Right ventricle myocardium inferior (tissue), 1 donor: ENCODE results near the gene NR0B1. TPM values are rescaled to one million over a fixed set of nuclear protein-coding genes. Genes with fewer than 3 reads are reported as not detected.

Source experiments
- ATAC-seq: fragments of 200-7000 bp; cut with Tn5 transposase; one replicate; pipeline ENCODE4 v1.9.1; 2020; ENCODE audit warnings: mild to moderate bottlenecking, moderate library complexity
- DNase-seq: peaks from one replicate; pipeline ENCODE4 v3.0.0; 2021; ENCODE audit errors: missing footprints
- intact Hi-C: fragments of 100-400 bp; cut with DNase I; formaldehyde crosslinking; loops from one replicate; pipeline ENCODE4 v1.11.0; 2022
- total RNA-seq: library from RNA; stranded (reverse); fragmentation: NEBNext Ultra II Directional; extraction: Animal tissue kit (Norgen Biotek cat#: 25700); gene quantifications from one replicate; pipeline ENCODE4 v1.2.1, GENCODE V29; 2021
- donor health status: DM: no; HTN: yes; CAD: no; lungs with severe emphysema.

NR0B1 gene
- total RNA-seq, 1 donor from 2014 or later = not detected

GRCh38 chrX:30280428-30280827 lies 28.8 kb downstream of the NR0B1 start:
- intact Hi-C loops = no loop called here
- no peak for DNase-seq
- ATAC-seq = no peak

GRCh38 chrX:30278365-30278764 lies 30.8 kb downstream of the NR0B1 start:
- ATAC-seq = no peak

DNA sequence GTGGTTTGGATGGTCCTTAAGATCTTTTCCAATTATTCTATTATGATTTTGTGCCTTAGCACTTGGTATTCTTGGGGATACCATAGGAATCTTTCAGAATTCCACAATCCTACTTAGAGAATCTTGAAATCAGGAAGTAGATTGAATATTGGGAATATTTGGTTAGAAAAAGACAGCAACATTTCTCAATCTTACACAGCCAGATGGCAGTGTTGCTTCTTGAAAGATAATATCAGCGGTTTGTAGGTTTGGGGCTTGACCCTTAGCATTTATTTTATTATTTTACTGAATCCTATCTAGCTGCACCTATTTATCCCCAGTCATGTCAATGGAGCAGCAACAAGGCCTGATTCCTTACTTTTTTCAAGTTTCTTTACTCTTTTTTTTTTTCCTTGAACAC lies 33.7 kb downstream of the NR0B1 start:
- DNase-seq = no peak
- no peak for ATAC-seq
- intact Hi-C loops = no loop called here

More at GRCh38 chrX:30278365-30278764, 30.8 kb downstream of the NR0B1 start:
- intact Hi-C loops = no loop called here
- no peak for DNase-seq

- intact Hi-C loops = loop anchor here (5.0 kb wide), 1 partner anchor 232 kb away; no protein-coding TSS in a partner anchor
- no peak for ATAC-seq
- DNase-seq = no peak
These were observed 38.6 kb downstream of the NR0B1 start for GRCh38 chrX:30270639-30271038.

- no peak for ATAC-seq
- no peak for DNase-seq
- intact Hi-C loops = no loop called here
These were observed 46.4 kb downstream of the NR0B1 start for GRCh38 chrX:30262763-30263162.

- intact Hi-C loops = no loop called here
- ATAC-seq (no peak), DNase-seq (no peak)
These were observed 48.2 kb downstream of the NR0B1 start for GRCh38 chrX:30261012-30261411.

GRCh38 chrX:30259927-30260326 lies 49.3 kb downstream of the NR0B1 start:
- no peak for DNase-seq
- intact Hi-C loops = no loop called here
- no peak for ATAC-seq

Other genes starting within 250 kb of the NR0B1 start
- not detected for gene MAGEB2, start 93.8 kb downstream of the NR0B1 start, total RNA-seq
- gene MAGEB3, start 78.7 kb downstream of the NR0B1 start, total RNA-seq = not detected
- gene MAGEB4, start 67.4 kb downstream of the NR0B1 start, total RNA-seq = not detected
- gene MAGEB1, start 62.2 kb downstream of the NR0B1 start, total RNA-seq = not detected